ENCODE measurements around the gene CSH1.
A peak's percentile ranks its signal among the peaks of the same experiment; 100 is the strongest.
"Not testable (repeated sequence)": the region's sequence is repeated elsewhere in the genome, so short reads cannot be mapped to it uniquely, and the experiment has no call there.

Gene CSH1

GRCh38 chr17:63869491-63870291 is 26.7 kb downstream of the CSH1 start:
- not testable (repeated sequence) for H3K9ac ChIP-seq (ENCODE audit: low read depth, low read length); H3K27ac ChIP-seq (ENCODE audit: low read length); H3K4me3 ChIP-seq (ENCODE audit: low read depth in 1 of 2, low read length in 2 of 2); H2AFZ ChIP-seq (ENCODE audit: low read depth, low read length); H3K36me3 ChIP-seq (ENCODE audit: insufficient read depth, low read length); H3K9me3 ChIP-seq (ENCODE audit: insufficient read depth, low read length, severe bottlenecking); H3K4me2 ChIP-seq (ENCODE audit: insufficient read depth, low read length); H3K79me2 ChIP-seq (ENCODE audit: insufficient read depth, low read length); H3K4me1 ChIP-seq (ENCODE audit: insufficient read depth, low read length); ATAC-seq (ENCODE audit: insufficient read depth, low read depth); DNase-seq; H4K20me1 ChIP-seq (ENCODE audit: insufficient read depth, low read length); H3K27me3 ChIP-seq (ENCODE audit: insufficient read depth, low read length, poor library complexity)

GRCh38 chr17:63866625-63867024 is 29.7 kb downstream of the CSH1 start:
- not testable (repeated sequence) for H2AFZ ChIP-seq (ENCODE audit: low read depth, low read length); H3K4me2 ChIP-seq (ENCODE audit: insufficient read depth, low read length); H3K4me3 ChIP-seq (ENCODE audit: low read depth in 1 of 2, low read length in 2 of 2); H3K79me2 ChIP-seq (ENCODE audit: insufficient read depth, low read length); H3K4me1 ChIP-seq (ENCODE audit: insufficient read depth, low read length); H3K27ac ChIP-seq (ENCODE audit: low read length); DNase-seq; H3K27me3 ChIP-seq (ENCODE audit: insufficient read depth, low read length, poor library complexity); H3K9ac ChIP-seq (ENCODE audit: low read depth, low read length); H4K20me1 ChIP-seq (ENCODE audit: insufficient read depth, low read length); H3K36me3 ChIP-seq (ENCODE audit: insufficient read depth, low read length); H3K9me3 ChIP-seq (ENCODE audit: insufficient read depth, low read length, severe bottlenecking)
- ATAC-seq (ENCODE audit: insufficient read depth, low read depth) = peak; percentile 64; the same call in 2 of the 3 replicates
- TF ChIP-seq CTCF (IDR thresholded peaks at IDR 0.05; ENCODE audit: borderline replicate concordance, extremely low read depth, low read length, poor library complexity, severe bottlenecking) = peak; percentile 36

- Histone ChIP-seq H3K27ac (ENCODE audit: low read length) (no peak overlapping the region), H3K9me3 (ENCODE audit: insufficient read depth, low read length, severe bottlenecking) (no peaks in the 10 kb centered on the region), H3K4me1 (ENCODE audit: insufficient read depth, low read length) (no peaks in the 10 kb centered on the region), H3K4me3 (ENCODE audit: low read depth in 1 of 2, low read length in 2 of 2) (no peak overlapping the region), H3K9ac (ENCODE audit: low read depth, low read length) (no peak overlapping the region), H3K4me2 (ENCODE audit: insufficient read depth, low read length) (no peak overlapping the region), H4K20me1 (ENCODE audit: insufficient read depth, low read length) (no peaks in the 10 kb centered on the region), H3K36me3 (ENCODE audit: insufficient read depth, low read length) (no peaks in the 10 kb centered on the region), H2AFZ (ENCODE audit: low read depth, low read length) (no peak overlapping the region), H3K27me3 (ENCODE audit: insufficient read depth, low read length, poor library complexity) (peaks cover 13% of the 10 kb centered on the region), H3K79me2 (ENCODE audit: insufficient read depth, low read length) (no peaks in the 10 kb centered on the region)
- TF ChIP-seq EZH2 (IDR thresholded peaks at IDR 0.05; ENCODE audit: borderline replicate concordance, low read depth, low read length, severe bottlenecking) (no peak), CTCF (IDR thresholded peaks at IDR 0.05; ENCODE audit: borderline replicate concordance, extremely low read depth, low read length, poor library complexity, severe bottlenecking) (no peak)
- ATAC-seq (ENCODE audit: insufficient read depth, low read depth) (no peak), DNase-seq (no peak)
Measured at GRCh38 chr17:63859257-63859656, 37.1 kb downstream of the CSH1 start.

- ATAC-seq (ENCODE audit: insufficient read depth, low read depth); H3K79me2 ChIP-seq (ENCODE audit: insufficient read depth, low read length); H3K4me3 ChIP-seq (ENCODE audit: low read depth in 1 of 2, low read length in 2 of 2); H3K4me1 ChIP-seq (ENCODE audit: insufficient read depth, low read length); H2AFZ ChIP-seq (ENCODE audit: low read depth, low read length); H4K20me1 ChIP-seq (ENCODE audit: insufficient read depth, low read length); H3K9me3 ChIP-seq (ENCODE audit: insufficient read depth, low read length, severe bottlenecking); H3K4me2 ChIP-seq (ENCODE audit: insufficient read depth, low read length); DNase-seq; H3K27ac ChIP-seq (ENCODE audit: low read length); H3K36me3 ChIP-seq (ENCODE audit: insufficient read depth, low read length); H3K9ac ChIP-seq (ENCODE audit: low read depth, low read length): not testable (repeated sequence)
- H3K27me3 ChIP-seq (ENCODE audit: insufficient read depth, low read length, poor library complexity) = peaks cover 13% of the 10 kb centered on the region
Measured at GRCh38 chr17:63856425-63856824, 39.9 kb downstream of the CSH1 start.

Data from DND-41 (cell line).